Transverse colon (tissue), 4 donors: ENCODE results near the gene HTR2C. TPM values are rescaled to one million over a fixed set of nuclear protein-coding genes. Genes with fewer than 3 reads are reported as not detected.
A peak's percentile ranks its signal among the peaks of the same experiment; 100 is the strongest.

Source experiments
- DNase-seq: peaks from one replicate; pipeline ENCODE4 v3.0.0-alpha.2; 2019
- H3K27ac ChIP-seq, 4 donors: fragments of 200-600 bp; sonication (generic); 2 replicates each; pipeline ENCODE4 v1.5.1; 2016 to 2018; ENCODE audit warnings: inconsistent platforms in 4 of 4
- H3K27me3 ChIP-seq: fragments of 200-600 bp; sonication (generic); 2 replicates; pipeline ENCODE4 v1.5.1; 2017; ENCODE audit warnings: inconsistent platforms
- H3K36me3 ChIP-seq, 4 donors: fragments of 200-600 bp; sonication (generic); 2 replicates each; pipeline ENCODE4 v1.5.1; 2017 to 2019; ENCODE audit warnings: inconsistent platforms in 4 of 4
- H3K4me1 ChIP-seq, 4 donors: fragments of 200-600 bp; sonication (generic); 2 replicates each; pipeline ENCODE4 v1.5.1; 2017 to 2020; ENCODE audit warnings: inconsistent platforms in 4 of 4
- H3K4me3 ChIP-seq, 4 donors: fragments of 200-600 bp; sonication (generic); 1 replicate in 1 of 4; 2 replicates in 3 of 4; pipeline versions ENCODE4 v1.5.1 to v1.6.1; 2017 to 2019; ENCODE audit warnings: inconsistent platforms in 4 of 4
- H3K9me3 ChIP-seq, 2 donors: fragments of 200-600 bp; sonication (generic); 2 replicates each; pipeline ENCODE4 v1.5.1; 2017 to 2019; ENCODE audit warnings: inconsistent platforms in 2 of 2
- CTCF ChIP-seq, 5 experiments: fragments of 200-600 bp in 3 of 5; fragments of 450-650 bp in 2 of 5; sonication (generic) in 3 of 5; IDR thresholded peaks; 1 replicate in 2 of 5; 2 replicates in 3 of 5; pipeline ENCODE4 v1.5.1; 2016 to 2017; ENCODE audit warnings: antibody characterized with exemption in 5 of 5, inconsistent platforms in 3 of 5, mild to moderate bottlenecking in 2 of 5, moderate library complexity in 1 of 5
- EP300 ChIP-seq: sonication (generic); formaldehyde crosslinking; IDR thresholded peaks from one replicate; pipeline ENCODE4 v1.6.1; 2017; ENCODE audit warnings: antibody characterized with exemption, low read depth
- POLR2A ChIP-seq: fragments of 450-650 bp; IDR thresholded peaks from one replicate; pipeline ENCODE4 v1.6.1; 2016; ENCODE audit warnings: antibody characterized with exemption, mild to moderate bottlenecking, moderate library complexity
- POLR2AphosphoS5 ChIP-seq, 3 donors: sonication (generic); formaldehyde crosslinking; IDR thresholded peaks; one replicate each; pipeline ENCODE4 v1.6.1; 2016; ENCODE audit warnings: antibody characterized with exemption in 3 of 3
- WGBS, 2 donors: methylation state at CpG; one replicate each; pipeline ENCODE4 v1.1.5; 2018; ENCODE audit warnings: low coverage in 1 of 2; 5-methylcytosine and 5-hydroxymethylcytosine counted together
- in situ Hi-C, 4 donors: fragments of 200-750 bp; cut with MboI; loops; one replicate each; pipeline versions ENCODE4 v1.15.0 to v1.15.1; 2017; ENCODE audit warnings: low sequenced_read_pairs in 3 of 4, low pct_ligation_motif_present in 1 of 4, low pct_unique_long_range_greater_than_20kb in 1 of 4
- intact Hi-C: fragments of 100-400 bp; cut with DNase I; formaldehyde crosslinking; loops from one replicate; pipeline ENCODE4 v1.15.1; 2023; ENCODE audit warnings: low total_unique reads
- total RNA-seq, 4 donors: library from RNA; depleted of rRNA; stranded (reverse); fragments of >200 nt; gene quantifications; one replicate each; pipeline ENCODE4 v1.1.0, GENCODE V29; 2016

The HTR2C gene
- not detected for total RNA-seq

DNA sequence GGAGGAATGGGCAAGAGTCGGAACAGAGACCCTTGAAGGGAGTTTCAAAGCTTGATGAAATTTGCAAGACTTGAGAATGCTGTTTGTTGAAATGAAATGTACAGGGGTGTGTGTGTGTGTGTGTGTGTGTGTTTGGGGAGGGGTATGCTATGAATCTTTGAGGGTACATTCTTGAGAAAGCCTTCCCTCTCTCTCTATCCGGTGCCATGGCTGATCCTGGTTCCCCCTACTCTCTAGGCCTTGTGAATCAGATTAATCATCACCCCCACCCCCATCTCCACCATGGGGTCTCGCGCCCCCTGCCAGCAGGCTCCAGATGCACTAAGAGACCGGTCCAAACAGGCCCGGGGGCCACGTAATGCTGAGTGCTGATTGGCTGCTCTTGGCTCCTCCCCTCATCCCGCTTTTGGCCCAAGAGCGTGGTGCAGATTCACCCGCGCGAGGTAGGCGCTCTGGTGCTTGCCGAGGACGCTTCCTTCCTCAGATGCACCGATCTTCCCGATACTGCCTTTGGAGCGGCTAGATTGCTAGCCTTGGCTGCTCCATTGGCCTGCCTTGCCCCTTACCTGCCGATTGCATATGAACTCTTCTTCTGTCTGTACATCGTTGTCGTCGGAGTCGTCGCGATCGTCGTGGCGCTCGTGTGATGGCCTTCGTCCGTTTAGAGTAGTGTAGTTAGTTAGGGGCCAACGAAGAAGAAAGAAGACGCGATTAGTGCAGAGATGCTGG, at the start of gene HTR2C:
Gene HTR2C (plus strand): TSS at position 441 of the 729 bp plus-strand sequence. CDS start 142,851 bp downstream, outside the sequence.
- Histone ChIP-seq H3K4me3 (peak within 1 kb of the TSS in 1 of 4 donors; percentile 11), H3K36me3 (no peaks in the 10 kb centered on the region)

DNA sequence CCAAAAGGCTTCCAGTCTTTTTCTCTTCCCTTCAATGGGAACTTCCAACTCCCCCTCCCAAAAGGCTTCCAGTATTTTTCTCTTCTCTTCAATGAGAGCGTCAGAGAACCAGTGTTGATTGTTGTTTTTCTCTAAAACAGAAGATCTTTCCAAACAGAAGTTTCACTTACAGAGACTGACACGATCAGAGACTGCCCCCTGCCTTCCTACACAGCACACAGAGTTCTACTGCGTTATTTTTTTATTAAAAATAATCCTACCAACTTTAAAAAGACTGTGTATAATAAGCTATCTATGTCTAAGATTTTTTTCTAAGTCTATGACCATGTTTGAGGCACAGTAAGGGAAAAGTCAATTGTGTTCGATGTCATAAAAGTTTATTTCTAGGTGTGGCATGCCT, 3.5 kb upstream of the HTR2C start:
- 3 to 12% methylated on average over 4 of the region's 4 CpGs for WGBS, 2 donors
- DNase-seq: no peak
- in situ Hi-C loops (no loop called here), intact Hi-C loops (no loop called here)
- Histone ChIP-seq H3K27me3 (peaks cover 56% of the 10 kb centered on the region), H3K27ac (no peak overlapping the region), H3K36me3 (no peaks in the 10 kb centered on the region), H3K9me3 (no peaks in the 10 kb centered on the region), H3K4me3 (no peak overlapping the region), H3K4me1 (no peaks in the 10 kb centered on the region)
- TF ChIP-seq EP300: no peak

More for the DNA sequence above, at the start of gene HTR2C:
- TF ChIP-seq EP300: no peak
- no peak for TF ChIP-seq POLR2A
- no peak for TF ChIP-seq POLR2AphosphoS5 (IDR thresholded peaks at IDR 0.05)
- no peak for TF ChIP-seq CTCF (IDR thresholded peaks at IDR 0.05)
- intact Hi-C loops (no loop called here), in situ Hi-C loops (no loop called here)
- H3K9me3 ChIP-seq: no peaks in the 10 kb centered on the region
- H3K27ac ChIP-seq: no peak within 1 kb of the TSS
- no peak for DNase-seq
- peaks cover 57% of the 10 kb centered on the region for H3K27me3 ChIP-seq
- H3K4me1 ChIP-seq: no peaks in the 10 kb centered on the region
- WGBS, 2 donors: 65% methylated on average over 32 of the region's 34 CpGs; no CpG with 5 or more reads in 1 of the 2 donors

- Histone ChIP-seq H3K27ac (no peak overlapping the region), H3K9me3 (no peaks in the 10 kb centered on the region), H3K4me3 (no peak overlapping the region), H3K36me3 (no peaks in the 10 kb centered on the region), H3K4me1 (no peaks in the 10 kb centered on the region), H3K27me3 (peaks cover 57% of the 10 kb centered on the region)
- TF ChIP-seq POLR2A (no peak), EP300 (no peak), POLR2AphosphoS5 (IDR thresholded peaks at IDR 0.05) (no peak), CTCF (IDR thresholded peaks at IDR 0.05) (no peak)
- intact Hi-C loops (no loop called here), in situ Hi-C loops (no loop called here)
- no peak for DNase-seq
- WGBS, 2 donors: 39% methylated on average over 45 of the region's 45 CpGs; no CpG with 5 or more reads in 1 of the 2 donors
Measured at GRCh38 chrX:114581528-114582263, 2.2 kb upstream of the HTR2C start.

GRCh38 chrX:114582264-114582632, 1.6 kb upstream of the HTR2C start:
- Histone ChIP-seq H3K36me3 (no peaks in the 10 kb centered on the region), H3K27ac (no peak overlapping the region), H3K27me3 (peaks cover 57% of the 10 kb centered on the region), H3K4me1 (no peaks in the 10 kb centered on the region), H3K9me3 (no peaks in the 10 kb centered on the region), H3K4me3 (no peak overlapping the region)
- TF ChIP-seq CTCF (IDR thresholded peaks at IDR 0.05) (no peak), EP300 (no peak), POLR2A (no peak), POLR2AphosphoS5 (IDR thresholded peaks at IDR 0.05) (no peak)
- WGBS, 2 donors: 20 to 41% methylated on average over 1 to 12 of the region's 12 CpGs
- DNase-seq: no peak
- intact Hi-C loops: no loop called here
- in situ Hi-C loops: no loop called here
